Stomach (tissue), 4 donors: ENCODE measurements around the gene APP.

Source experiments
- EP300 ChIP-seq: sonication (generic); formaldehyde crosslinking; IDR thresholded peaks from one replicate; pipeline ENCODE4 v1.6.1; 2017; ENCODE audit warnings: antibody characterized with exemption
- POLR2A ChIP-seq, 4 donors: fragments of 450-650 bp; IDR thresholded peaks; one replicate each; pipeline ENCODE4 v1.6.1; 2016; ENCODE audit warnings: antibody characterized with exemption in 4 of 4, control low read depth in 2 of 4, mild to moderate bottlenecking in 1 of 4, moderate library complexity in 1 of 4
- POLR2AphosphoS5 ChIP-seq, 3 donors: sonication (generic); formaldehyde crosslinking; IDR thresholded peaks; one replicate each; pipeline ENCODE4 v1.6.1; 2016; ENCODE audit warnings: antibody characterized with exemption in 3 of 3
- TF ChIP-seq, protein P1 (sequence below), 7 experiments: fragments of 450-650 bp in 4 of 7; fragments of 200-600 bp in 3 of 7; sonication (generic) in 3 of 7; IDR thresholded peaks; one replicate each; pipeline ENCODE4 v1.5.1; 2016 to 2019; ENCODE audit warnings: antibody characterized with exemption in 7 of 7, control low read depth in 2 of 7, mild to moderate bottlenecking in 1 of 7

- TF ChIP-seq POLR2AphosphoS5 (IDR thresholded peaks at IDR 0.05) (no peak), POLR2A (IDR thresholded peaks at IDR 0.05) (no peak), EP300 (no peak)
- TF ChIP-seq, protein P1, sequence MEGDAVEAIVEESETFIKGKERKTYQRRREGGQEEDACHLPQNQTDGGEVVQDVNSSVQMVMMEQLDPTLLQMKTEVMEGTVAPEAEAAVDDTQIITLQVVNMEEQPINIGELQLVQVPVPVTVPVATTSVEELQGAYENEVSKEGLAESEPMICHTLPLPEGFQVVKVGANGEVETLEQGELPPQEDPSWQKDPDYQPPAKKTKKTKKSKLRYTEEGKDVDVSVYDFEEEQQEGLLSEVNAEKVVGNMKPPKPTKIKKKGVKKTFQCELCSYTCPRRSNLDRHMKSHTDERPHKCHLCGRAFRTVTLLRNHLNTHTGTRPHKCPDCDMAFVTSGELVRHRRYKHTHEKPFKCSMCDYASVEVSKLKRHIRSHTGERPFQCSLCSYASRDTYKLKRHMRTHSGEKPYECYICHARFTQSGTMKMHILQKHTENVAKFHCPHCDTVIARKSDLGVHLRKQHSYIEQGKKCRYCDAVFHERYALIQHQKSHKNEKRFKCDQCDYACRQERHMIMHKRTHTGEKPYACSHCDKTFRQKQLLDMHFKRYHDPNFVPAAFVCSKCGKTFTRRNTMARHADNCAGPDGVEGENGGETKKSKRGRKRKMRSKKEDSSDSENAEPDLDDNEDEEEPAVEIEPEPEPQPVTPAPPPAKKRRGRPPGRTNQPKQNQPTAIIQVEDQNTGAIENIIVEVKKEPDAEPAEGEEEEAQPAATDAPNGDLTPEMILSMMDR (IDR thresholded peaks at IDR 0.05) = no peak
Observed at GRCh38 chr21:26085127-26085526, 85.4 kb downstream of the APP start.
